ENCODE results near the gene KIRREL3.

The KIRREL3 gene

DNA sequence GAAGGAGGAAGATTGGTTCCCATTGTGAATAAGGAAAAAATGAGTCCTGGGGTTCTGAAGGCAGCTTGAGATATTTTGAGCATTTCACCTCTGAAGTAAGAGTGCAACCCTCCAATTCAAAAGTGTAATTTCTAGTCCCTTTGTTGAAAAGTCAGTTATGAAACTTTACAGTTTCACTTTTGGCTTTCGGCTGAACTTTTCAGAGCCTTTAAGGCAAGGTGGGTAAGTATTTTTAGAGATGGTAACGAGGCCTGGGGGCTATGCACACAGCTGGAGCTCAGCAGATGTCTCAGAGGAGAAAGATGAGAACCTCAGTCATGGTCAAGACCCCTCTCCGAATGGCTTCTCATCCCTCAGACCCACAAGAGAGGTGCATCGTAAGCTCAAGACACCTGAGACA is 267.6 kb downstream of the KIRREL3 start:
- no peak for DNase-seq

GRCh38 chr11:126731576-126732142 is 268.9 kb downstream of the KIRREL3 start:
- no peak for DNase-seq

DNA sequence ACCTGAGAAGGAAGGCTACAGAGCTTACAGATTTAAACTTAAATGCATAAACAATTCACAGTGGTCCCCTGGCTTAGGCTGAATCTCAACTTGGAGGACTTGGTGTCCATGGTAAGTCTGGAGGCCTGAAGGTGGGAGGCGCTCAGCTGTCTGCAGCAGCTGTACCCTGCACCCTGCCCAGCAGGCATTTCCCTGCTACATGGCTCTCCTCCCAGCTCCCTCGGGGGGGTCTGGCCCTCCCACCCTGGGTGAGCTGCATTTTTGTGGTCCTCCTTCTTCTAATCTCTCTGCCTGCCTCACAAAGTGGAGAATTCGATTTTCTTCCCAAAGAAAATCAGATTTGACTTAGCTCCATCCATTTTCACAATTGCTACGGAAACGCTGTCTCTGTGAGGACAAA is 273.2 kb downstream of the KIRREL3 start:
- DNase-seq, result no peak

- no peak for DNase-seq
These were observed 275.0 kb downstream of the KIRREL3 start for GRCh38 chr11:126725521-126725920.

DNA sequence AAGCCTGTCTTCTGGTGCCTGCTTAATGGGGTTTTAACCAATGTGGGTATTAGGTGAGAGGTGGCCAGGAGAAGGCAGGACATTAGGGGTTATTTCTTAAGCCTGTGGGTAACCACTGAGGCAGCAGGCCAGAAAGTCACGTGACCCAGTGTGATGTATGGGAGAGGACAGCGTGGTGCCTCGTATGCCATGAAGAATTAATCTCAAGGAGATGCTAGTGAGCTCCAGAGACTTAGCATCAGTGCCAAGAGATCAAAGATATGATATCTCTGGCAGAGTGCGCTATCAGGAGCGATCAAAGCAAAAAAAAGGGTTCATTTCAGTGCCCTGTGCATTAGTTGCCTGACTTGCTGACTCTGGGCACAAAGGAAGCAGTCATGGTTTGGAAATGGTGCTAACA is 275.5 kb downstream of the KIRREL3 start:
- DNase-seq, result no peak

- DNase-seq, result no peak
These were observed 276.9 kb downstream of the KIRREL3 start for GRCh38 chr11:126723665-126724045.

GRCh38 chr11:126722956-126723664 is 277.5 kb downstream of the KIRREL3 start:
- DNase-seq, result no peak

- no peak for DNase-seq
These were observed 278.4 kb downstream of the KIRREL3 start for GRCh38 chr11:126722006-126722736.

GRCh38 chr11:126720539-126721235 is 279.9 kb downstream of the KIRREL3 start:
- no peak for DNase-seq

DNA sequence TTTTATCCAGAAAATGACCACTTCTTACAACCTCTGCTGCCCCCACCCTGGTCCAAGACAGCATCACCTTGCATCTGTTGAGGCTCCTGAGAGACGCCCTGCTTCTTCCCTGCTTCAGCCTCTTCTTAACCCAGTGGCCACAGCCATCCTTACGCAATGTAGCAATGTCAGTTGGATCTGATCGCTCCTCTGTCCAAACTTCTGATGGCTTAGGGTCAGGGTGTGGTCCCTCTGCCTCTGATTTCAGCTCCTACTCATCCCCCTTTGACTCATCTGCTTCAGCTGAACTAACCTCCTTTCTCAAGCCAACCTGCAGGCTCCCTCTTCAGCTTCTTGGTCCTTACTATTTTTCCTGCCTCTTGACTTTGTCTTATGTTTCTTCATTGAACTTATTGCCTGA is 280.8 kb downstream of the KIRREL3 start:
- no peak for DNase-seq

GRCh38 chr11:126718276-126718675 is 282.3 kb downstream of the KIRREL3 start:
- no peak for DNase-seq

GRCh38 chr11:126716456-126717083 is 284.0 kb downstream of the KIRREL3 start:
- peak; percentile 10 for DNase-seq

GRCh38 chr11:126713806-126714205 is 286.8 kb downstream of the KIRREL3 start:
- DNase-seq, result no peak

DNA sequence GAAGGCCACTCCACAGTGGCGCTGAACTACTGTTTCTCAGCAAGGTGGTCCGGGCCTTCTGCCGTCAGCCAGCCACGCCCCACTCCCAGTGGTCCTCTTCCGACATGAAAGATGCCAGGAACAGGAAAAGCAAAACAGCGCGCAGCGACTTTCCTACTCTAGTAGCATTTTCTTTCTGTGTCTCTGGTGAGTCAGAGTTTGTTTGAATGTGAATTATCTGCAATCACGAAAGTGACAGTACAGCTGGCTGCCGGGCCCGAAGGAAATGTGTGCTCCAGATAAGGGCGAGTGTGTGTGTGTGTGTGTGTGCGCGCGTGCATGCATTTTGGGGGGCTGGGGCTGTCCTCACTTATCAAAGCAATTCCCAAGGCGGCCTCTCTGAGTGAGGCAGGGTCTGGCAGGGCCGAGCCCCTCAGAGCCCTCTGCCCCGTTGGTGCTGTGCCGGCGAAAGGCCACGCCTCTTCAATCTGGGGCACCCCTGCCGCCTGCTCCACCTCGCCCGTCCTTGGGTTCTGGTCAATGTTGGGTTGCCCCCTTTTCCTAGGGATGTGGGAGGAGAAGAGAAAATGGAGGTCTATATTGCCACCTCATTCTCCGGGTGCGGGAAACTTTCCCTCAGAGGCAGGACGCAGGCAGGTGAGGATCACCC is 288.5 kb downstream of the KIRREL3 start:
- no peak for DNase-seq

GRCh38 chr11:126710804-126711399 is 289.7 kb downstream of the KIRREL3 start:
- no peak for DNase-seq

DNA sequence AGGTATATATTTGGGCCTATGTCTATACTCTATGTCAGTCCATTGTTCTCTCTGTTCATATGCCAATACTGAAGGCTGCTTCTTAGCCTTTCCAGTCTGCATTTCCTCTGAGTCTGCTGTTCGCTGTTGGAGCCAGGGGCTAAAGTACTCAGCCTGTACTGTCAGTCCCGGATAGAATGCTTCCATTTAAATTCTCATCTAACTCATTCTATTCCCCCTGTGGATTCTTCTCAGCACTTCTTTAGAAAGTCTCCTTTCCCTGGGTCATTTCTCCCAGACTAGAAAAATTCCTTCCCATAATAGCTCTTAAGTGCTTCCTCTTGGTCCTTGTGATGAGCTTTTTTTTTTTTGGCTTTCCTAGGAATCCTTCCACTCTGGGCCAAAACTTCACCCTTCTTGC is 293.1 kb downstream of the KIRREL3 start:
- no peak for DNase-seq

GRCh38 chr11:126704096-126704495 is 296.5 kb downstream of the KIRREL3 start:
- no peak for DNase-seq

GRCh38 chr11:126703662-126704061 is 296.9 kb downstream of the KIRREL3 start:
- no peak for DNase-seq

DNA sequence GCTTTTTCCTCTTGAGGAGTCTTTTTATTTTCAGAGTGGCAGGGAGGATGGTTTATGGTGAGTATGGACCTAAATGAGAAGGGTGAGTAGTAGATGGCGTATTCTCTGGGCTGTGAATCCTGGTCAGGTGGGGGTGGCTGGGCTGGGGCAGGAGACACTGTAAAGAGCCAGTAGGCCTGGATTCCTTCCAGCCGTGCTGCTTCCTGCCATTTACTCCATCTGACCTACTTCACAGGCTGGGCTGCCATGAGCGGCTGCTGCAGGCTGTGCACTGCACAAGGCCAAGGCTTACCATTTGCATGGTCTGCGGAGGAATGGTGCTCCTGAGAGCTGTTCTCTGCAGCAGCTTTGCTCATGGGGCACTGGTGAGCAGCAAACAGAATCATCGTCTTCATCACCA is 297.6 kb downstream of the KIRREL3 start:
- DNase-seq, result no peak

GRCh38 chr11:126702165-126702720 is 298.3 kb downstream of the KIRREL3 start:
- no peak for DNase-seq

GRCh38 chr11:126701520-126701897 is 299.1 kb downstream of the KIRREL3 start:
- no peak for DNase-seq
